HepG2 (cell line): ENCODE results near the gene ZBTB7B. TPM values are rescaled to one million over a fixed set of nuclear protein-coding genes. Genes with fewer than 3 reads are reported as not detected.

Source experiments
- ATAC-seq: fragments of 200-7000 bp; cut with Tn5 transposase; 3 replicates; pipeline ENCODE4 v1.9.1; 2020; ENCODE audit warnings: mild to moderate bottlenecking, moderate library complexity
- BruUV-seq: library from RNA; stranded (reverse); fragments of 400-500 nt; replicated peaks from 2 replicates; lab custom pipeline; 2021; lab: Mats Ljungman, UMichigan
- CTCF ChIA-PET: fragments of 300-600 bp; formaldehyde crosslinking; extraction: SDS; loops from one replicate; lab custom pipeline; 2021; ENCODE audit warnings: low total read pairs, inconsistent platforms, low intra/inter-chr PET ratio; lab: Yijun Ruan, JAX
- POLR2A ChIA-PET: fragments of 350-600 bp; sonication (Branson Sonifier 250); formaldehyde crosslinking; loops from one replicate; lab custom pipeline; 2020; ENCODE audit warnings: antibody characterized with exemption, inconsistent platforms; lab: Yijun Ruan, JAX
- DNase-seq: peaks from one replicate; pipeline ENCODE4 v3.0.0-alpha.2; 2015; ENCODE audit warnings: low spot score
- FAIRE-seq: peaks from 3 replicates; lab custom pipeline; 2011; peaks lifted over from hg19 to GRCh38; lab: Jason Lieb, UNC
- H2AFZ ChIP-seq: one replicate; pipeline ENCODE4 v1.6.1; 2011; ENCODE audit warnings: low read length, inconsistent platforms
- H3K27ac ChIP-seq: fragments of 300-600 bp; 3 replicates; pipeline ENCODE4 v1.8.0; 2011; ENCODE audit warnings: mixed run types, mild to moderate bottlenecking, mixed read lengths, low read length, inconsistent platforms; ENCODE audit not compliant: insufficient read depth; ENCODE audit errors: extremely low read length
- H3K27me3 ChIP-seq, 2 experiments: fragments of 200-600 bp in 1 of 2; 2 replicates in 1 of 2; 3 replicates in 1 of 2; pipeline versions ENCODE4 v1.6.0 to v1.8.0; 2011; ENCODE audit warnings: low read length in 2 of 2, mild to moderate bottlenecking in 2 of 2, moderate library complexity in 2 of 2, inconsistent platforms in 1 of 2; ENCODE audit not compliant: insufficient read depth in 2 of 2, control insufficient read depth in 1 of 2
- H3K36me3 ChIP-seq, 2 experiments: fragments of 200-600 bp in 1 of 2; replicated peaks in 1 of 2; 2 replicates in 1 of 2; 3 replicates in 1 of 2; pipeline versions ENCODE4 v1.5.1 to v1.8.0; 2011; ENCODE audit warnings: low read length in 2 of 2, inconsistent platforms in 1 of 2; ENCODE audit not compliant: insufficient read depth in 2 of 2, control insufficient read depth in 1 of 2
- H3K4me1 ChIP-seq: 2 replicates; pipeline ENCODE4 v1.5.1; 2012; ENCODE audit warnings: low read length, inconsistent platforms; ENCODE audit not compliant: insufficient read depth
- H3K4me2 ChIP-seq: 2 replicates; pipeline ENCODE4 v1.6.0; 2011; ENCODE audit warnings: low read depth, low read length, inconsistent platforms
- H3K4me3 ChIP-seq, 3 experiments: fragments of 200-600 bp in 1 of 3; sonication (generic), shearing (Covaris generic) in 1 of 3; replicated peaks in 1 of 3; 2 replicates each; pipeline ENCODE4 v1.5.1; 2011 to 2016; ENCODE audit warnings: low read length in 3 of 3, inconsistent platforms in 2 of 3, low read depth in 2 of 3, mild to moderate bottlenecking in 2 of 3, control low read depth in 1 of 3, mixed read lengths in 1 of 3; ENCODE audit not compliant: insufficient read depth in 1 of 3
- H3K79me2 ChIP-seq: one replicate; pipeline ENCODE4 v1.6.1; 2011; ENCODE audit warnings: low read length, inconsistent platforms; ENCODE audit not compliant: insufficient read depth
- H3K9ac ChIP-seq: 2 replicates; pipeline ENCODE4 v1.6.0; 2011; ENCODE audit warnings: mild to moderate bottlenecking, low read depth, low read length, inconsistent platforms; ENCODE audit not compliant: insufficient read depth
- H3K9me3 ChIP-seq: 2 replicates; pipeline ENCODE4 v1.5.1; 2012; ENCODE audit warnings: mild to moderate bottlenecking, low read length
- H4K20me1 ChIP-seq: 2 replicates; pipeline ENCODE4 v1.6.0; 2011; ENCODE audit warnings: inconsistent platforms, mild to moderate bottlenecking, low read length, moderate library complexity; ENCODE audit not compliant: insufficient read depth
- JUND ChIP-seq: sonication (generic); formaldehyde crosslinking; IDR thresholded peaks from 2 replicates; pipeline ENCODE4 v1.8.0; 2022; ENCODE audit warnings: mild to moderate bottlenecking, missing genetic modification reagents
- MIER3 ChIP-seq: IDR thresholded peaks from 2 replicates; pipeline ENCODE4 v1.6.1; 2016; ENCODE audit warnings: missing compliant biosample characterization, borderline replicate concordance
- RNF2 ChIP-seq: fragments of 450-650 bp; conservative IDR thresholded peaks from 2 replicates; pipeline ENCODE4 v1.6.1; 2016; ENCODE audit warnings: low read depth
- TMF1 ChIP-seq: sonication (generic); formaldehyde crosslinking; IDR thresholded peaks from 2 replicates; pipeline ENCODE4 v1.8.1; 2022; ENCODE audit warnings: low read depth, missing genetic modification reagents
- ZBTB20 ChIP-seq: sonication (generic); formaldehyde crosslinking; IDR thresholded peaks from 2 replicates; pipeline ENCODE4 v1.8.1; 2023; ENCODE audit warnings: missing genetic modification reagents, low read depth, mild to moderate bottlenecking, borderline replicate concordance
- ZNF10 ChIP-seq: sonication (generic); formaldehyde crosslinking; IDR thresholded peaks from 2 replicates; pipeline ENCODE4 v1.4.0; 2020; ENCODE audit warnings: mild to moderate bottlenecking, low read depth, missing genetic modification reagents, borderline replicate concordance
- ZNF224 ChIP-seq: sonication (generic); formaldehyde crosslinking; IDR thresholded peaks from 2 replicates; pipeline ENCODE4 v1.5.0; 2020; ENCODE audit warnings: mild to moderate bottlenecking, missing genetic modification reagents
- ZNF468 ChIP-seq: sonication (generic); formaldehyde crosslinking; IDR thresholded peaks from 2 replicates; pipeline ENCODE4 v1.8.0; 2022; ENCODE audit warnings: mild to moderate bottlenecking, moderate library complexity, missing genetic modification reagents
- ZNF737 ChIP-seq: sonication (generic); formaldehyde crosslinking; IDR thresholded peaks from 2 replicates; pipeline ENCODE4 v1.5.0; 2020; ENCODE audit warnings: missing genetic modification reagents, mild to moderate bottlenecking, borderline replicate concordance
- ZNF83 ChIP-seq: sonication (generic); formaldehyde crosslinking; IDR thresholded peaks from 2 replicates; pipeline ENCODE4 v1.4.0; 2020; ENCODE audit warnings: missing genetic modification reagents, mild to moderate bottlenecking, borderline replicate concordance
- WGBS: methylation state at CpG from one replicate; pipeline ENCODE4 v1.1.6; 2017; ENCODE audit warnings: low lambda C conversion rate; 5-methylcytosine and 5-hydroxymethylcytosine counted together
- in situ Hi-C: cut with HindIII; loops from 2 replicates; pipeline ENCODE4 v1.10.0; 2017; ENCODE audit warnings: low pct_unique_long_range_greater_than_20kb; ENCODE audit not compliant: extremely low pct_ligation_motif_present
- intact Hi-C: fragments of 100-400 bp; cut with micrococcal nuclease; formaldehyde crosslinking; loops from one replicate; pipeline ENCODE4 v1.10.0; 2022; ENCODE audit not compliant: unreplicated experiment
- polyA plus RNA-seq, 8 experiments: library from polyadenylated mRNA; depleted of rRNA in 3 of 8; stranded (reverse) in 7 of 8; unstranded in 1 of 8; fragments of >200 nt; fragmentation: Illumina TruSeq in 4 of 8; extraction: Trizol in 4 of 8; gene quantifications; 2 replicates each; pipeline versions ENCODE4 v1.2.1 to v1.2.3, GENCODE V29; 2011 to 2016; ENCODE audit warnings: low read depth in 4 of 8, missing spikeins in 1 of 8, mixed read lengths in 1 of 8; ENCODE audit not compliant: insufficient read depth in 1 of 8
- total RNA-seq, 5 experiments: library from RNA; depleted of rRNA; stranded (reverse); fragments of >200 nt; fragmentation: Illumina TruSeq; extraction: Trizol; gene quantifications; 2 replicates each; pipeline ENCODE4 v1.2.3, GENCODE V29; 2016; ENCODE audit warnings: low read depth in 1 of 5
- TF ChIP-seq, protein P1 (sequence below): sonication (generic); formaldehyde crosslinking; IDR thresholded peaks from 2 replicates; pipeline ENCODE4 v1.4.0; 2020; ENCODE audit warnings: missing genetic modification reagents
- TF ChIP-seq, protein P2 (sequence below): sonication (generic); formaldehyde crosslinking; IDR thresholded peaks from 2 replicates; pipeline ENCODE4 v1.4.0; 2020; ENCODE audit warnings: missing genetic modification reagents, mild to moderate bottlenecking, borderline replicate concordance
- TF ChIP-seq, protein P3 (sequence below): sonication (generic); formaldehyde crosslinking; IDR thresholded peaks from 2 replicates; pipeline ENCODE4 v1.5.0; 2020; ENCODE audit warnings: mild to moderate bottlenecking, missing genetic modification reagents

Gene ZBTB7B
- total and polyA plus RNA-seq, 2 of the 13 experiments (the other 11 are each of a cell fraction or from before 2014, with no cell fraction given), result 15.5 to 17.5 TPM

DNA sequence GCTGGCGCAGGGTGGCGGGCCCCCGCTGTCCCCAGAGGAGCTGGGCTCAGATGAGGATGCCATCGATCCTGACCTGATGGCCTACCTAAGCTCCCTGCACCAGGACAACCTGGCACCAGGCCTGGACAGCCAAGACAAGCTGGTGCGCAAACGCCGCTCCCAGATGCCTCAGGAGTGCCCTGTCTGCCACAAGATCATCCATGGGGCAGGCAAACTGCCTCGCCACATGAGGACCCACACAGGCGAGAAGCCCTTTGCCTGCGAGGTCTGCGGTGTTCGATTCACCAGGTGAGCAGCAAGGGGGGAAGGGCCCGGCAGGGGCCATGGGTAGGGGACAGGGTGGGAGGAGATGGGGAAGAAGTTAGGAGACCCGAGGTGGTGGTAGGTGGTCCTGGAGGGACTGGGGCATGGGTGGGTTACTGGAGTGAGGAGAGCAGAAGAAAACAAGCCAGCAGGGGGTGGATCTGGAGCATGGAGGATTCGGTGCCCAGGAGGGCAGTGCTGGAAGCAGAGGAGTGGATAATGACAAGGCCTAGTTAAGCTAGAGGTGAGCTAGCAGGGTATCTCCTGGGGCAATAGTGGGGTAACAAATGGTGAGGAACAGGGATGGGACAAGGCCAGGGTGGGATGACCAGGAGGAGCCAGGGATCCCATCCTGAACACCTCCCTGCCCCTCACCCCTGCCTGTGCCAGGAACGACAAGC, 13.1 kb downstream of the ZBTB7B start:
- ChIA-PET CTCF (no interaction called here), POLR2A (interaction anchor here (2.2 to 8.2 kb wide), 3 partner anchors 13 to 43 kb away, joined by 10 to 90 read pairs (median 18); partner anchors contain the start of genes FLAD1 and ZBTB7B)
- H3K9ac ChIP-seq, result no peak overlapping the region
- peaks cover 54% of the 10 kb centered on the region for H3K4me1 ChIP-seq
- intact Hi-C loops, result no loop called here
- no peak overlapping the region for H3K27ac ChIP-seq
- no peak overlapping the region for H2AFZ ChIP-seq
- no peak overlapping the region for H3K4me3 ChIP-seq
- FAIRE-seq (no peak), ATAC-seq (no peak), DNase-seq (no peak)
- peaks cover 2% of the 10 kb centered on the region for H3K79me2 ChIP-seq
- H3K36me3 ChIP-seq, result peaks cover 8 to 27% of the 10 kb centered on the region in 2 experiments; a peak in 4 of 5 replicates
- in situ Hi-C loops, result no loop called here
- 96% methylated on average over 11 of the region's 16 CpGs for WGBS
- no peaks in the 10 kb centered on the region for H3K9me3 ChIP-seq
- H3K27me3 ChIP-seq, result no peaks in the 10 kb centered on the region
- no peak overlapping the region for H3K4me2 ChIP-seq
- no TSS peak for BruUV-seq
- H4K20me1 ChIP-seq, result peaks cover 8% of the 10 kb centered on the region; the same call in 1 of the 2 replicates
- TF ChIP-seq ZNF83 (CRISPR knock-in tag) (no peak), ZNF737 (CRISPR knock-in tag) (no peak), ZNF224 (CRISPR knock-in tag) (no peak), MIER3 (CRISPR knock-in tag) (no peak), ZNF468 (no peak), ZNF10 (no peak), TMF1 (CRISPR knock-in tag) (no peak), JUND (CRISPR knock-in tag) (no peak), RNF2 (no peak), ZBTB20 (CRISPR knock-in tag) (no peak)
- TF ChIP-seq, protein P1, sequence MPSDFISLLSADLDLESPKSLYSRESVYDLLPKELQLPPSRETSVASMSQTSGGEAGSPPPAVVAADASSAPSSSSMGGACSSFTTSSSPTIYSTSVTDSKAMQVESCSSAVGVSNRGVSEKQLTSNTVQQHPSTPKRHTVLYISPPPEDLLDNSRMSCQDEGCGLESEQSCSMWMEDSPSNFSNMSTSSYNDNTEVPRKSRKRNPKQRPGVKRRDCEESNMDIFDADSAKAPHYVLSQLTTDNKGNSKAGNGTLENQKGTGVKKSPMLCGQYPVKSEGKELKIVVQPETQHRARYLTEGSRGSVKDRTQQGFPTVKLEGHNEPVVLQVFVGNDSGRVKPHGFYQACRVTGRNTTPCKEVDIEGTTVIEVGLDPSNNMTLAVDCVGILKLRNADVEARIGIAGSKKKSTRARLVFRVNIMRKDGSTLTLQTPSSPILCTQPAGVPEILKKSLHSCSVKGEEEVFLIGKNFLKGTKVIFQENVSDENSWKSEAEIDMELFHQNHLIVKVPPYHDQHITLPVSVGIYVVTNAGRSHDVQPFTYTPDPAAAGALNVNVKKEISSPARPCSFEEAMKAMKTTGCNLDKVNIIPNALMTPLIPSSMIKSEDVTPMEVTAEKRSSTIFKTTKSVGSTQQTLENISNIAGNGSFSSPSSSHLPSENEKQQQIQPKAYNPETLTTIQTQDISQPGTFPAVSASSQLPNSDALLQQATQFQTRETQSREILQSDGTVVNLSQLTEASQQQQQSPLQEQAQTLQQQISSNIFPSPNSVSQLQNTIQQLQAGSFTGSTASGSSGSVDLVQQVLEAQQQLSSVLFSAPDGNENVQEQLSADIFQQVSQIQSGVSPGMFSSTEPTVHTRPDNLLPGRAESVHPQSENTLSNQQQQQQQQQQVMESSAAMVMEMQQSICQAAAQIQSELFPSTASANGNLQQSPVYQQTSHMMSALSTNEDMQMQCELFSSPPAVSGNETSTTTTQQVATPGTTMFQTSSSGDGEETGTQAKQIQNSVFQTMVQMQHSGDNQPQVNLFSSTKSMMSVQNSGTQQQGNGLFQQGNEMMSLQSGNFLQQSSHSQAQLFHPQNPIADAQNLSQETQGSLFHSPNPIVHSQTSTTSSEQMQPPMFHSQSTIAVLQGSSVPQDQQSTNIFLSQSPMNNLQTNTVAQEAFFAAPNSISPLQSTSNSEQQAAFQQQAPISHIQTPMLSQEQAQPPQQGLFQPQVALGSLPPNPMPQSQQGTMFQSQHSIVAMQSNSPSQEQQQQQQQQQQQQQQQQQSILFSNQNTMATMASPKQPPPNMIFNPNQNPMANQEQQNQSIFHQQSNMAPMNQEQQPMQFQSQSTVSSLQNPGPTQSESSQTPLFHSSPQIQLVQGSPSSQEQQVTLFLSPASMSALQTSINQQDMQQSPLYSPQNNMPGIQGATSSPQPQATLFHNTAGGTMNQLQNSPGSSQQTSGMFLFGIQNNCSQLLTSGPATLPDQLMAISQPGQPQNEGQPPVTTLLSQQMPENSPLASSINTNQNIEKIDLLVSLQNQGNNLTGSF (CRISPR knock-in tag), result no peak
- TF ChIP-seq, protein P2, sequence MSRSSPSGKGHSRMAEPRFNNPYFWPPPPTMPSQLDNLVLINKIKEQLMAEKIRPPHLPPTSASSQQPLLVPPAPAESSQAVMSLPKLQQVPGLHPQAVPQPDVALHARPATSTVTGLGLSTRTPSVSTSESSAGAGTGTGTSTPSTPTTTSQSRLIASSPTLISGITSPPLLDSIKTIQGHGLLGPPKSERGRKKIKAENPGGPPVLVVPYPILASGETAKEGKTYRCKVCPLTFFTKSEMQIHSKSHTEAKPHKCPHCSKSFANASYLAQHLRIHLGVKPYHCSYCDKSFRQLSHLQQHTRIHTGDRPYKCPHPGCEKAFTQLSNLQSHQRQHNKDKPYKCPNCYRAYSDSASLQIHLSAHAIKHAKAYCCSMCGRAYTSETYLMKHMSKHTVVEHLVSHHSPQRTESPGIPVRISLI (CRISPR knock-in tag), result no peak
- TF ChIP-seq, protein P3, sequence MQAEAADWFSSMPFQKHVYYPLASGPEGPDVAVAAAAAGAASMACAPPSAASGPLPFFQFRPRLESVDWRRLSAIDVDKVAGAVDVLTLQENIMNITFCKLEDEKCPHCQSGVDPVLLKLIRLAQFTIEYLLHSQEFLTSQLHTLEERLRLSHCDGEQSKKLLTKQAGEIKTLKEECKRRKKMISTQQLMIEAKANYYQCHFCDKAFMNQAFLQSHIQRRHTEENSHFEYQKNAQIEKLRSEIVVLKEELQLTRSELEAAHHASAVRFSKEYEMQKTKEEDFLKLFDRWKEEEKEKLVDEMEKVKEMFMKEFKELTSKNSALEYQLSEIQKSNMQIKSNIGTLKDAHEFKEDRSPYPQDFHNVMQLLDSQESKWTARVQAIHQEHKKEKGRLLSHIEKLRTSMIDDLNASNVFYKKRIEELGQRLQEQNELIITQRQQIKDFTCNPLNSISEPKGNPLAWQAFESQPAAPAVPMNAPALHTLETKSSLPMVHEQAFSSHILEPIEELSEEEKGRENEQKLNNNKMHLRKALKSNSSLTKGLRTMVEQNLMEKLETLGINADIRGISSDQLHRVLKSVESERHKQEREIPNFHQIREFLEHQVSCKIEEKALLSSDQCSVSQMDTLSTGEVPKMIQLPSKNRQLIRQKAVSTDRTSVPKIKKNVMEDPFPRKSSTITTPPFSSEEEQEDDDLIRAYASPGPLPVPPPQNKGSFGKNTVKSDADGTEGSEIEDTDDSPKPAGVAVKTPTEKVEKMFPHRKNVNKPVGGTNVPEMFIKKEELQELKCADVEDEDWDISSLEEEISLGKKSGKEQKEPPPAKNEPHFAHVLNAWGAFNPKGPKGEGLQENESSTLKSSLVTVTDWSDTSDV, result no peak
